Measurements from ENCODE around the gene SLIT3.

Gene SLIT3

GRCh38 chr5:168656633-168657032 lies 644.3 kb downstream of the SLIT3 start:
- TF ChIP-seq CTCF (IDR thresholded peaks at IDR 0.05) = no peak
- Mint-ChIP-seq H3K27ac (peak overlapping the region; percentile 36), H3K36me3 (ENCODE audit: low read depth) (no peaks in the 10 kb centered on the region), H3K4me3 (no peak overlapping the region), H3K4me1 (peaks cover 23% of the 10 kb centered on the region), H3K9me3 (no peaks in the 10 kb centered on the region), H3K27me3 (ENCODE audit: low read depth, poor library complexity) (peaks cover 19% of the 10 kb centered on the region)
- DNase-seq = no peak

GRCh38 chr5:168655316-168655715 lies 645.6 kb downstream of the SLIT3 start:
- no peaks in the 10 kb centered on the region for H3K9me3 Mint-ChIP-seq

DNA sequence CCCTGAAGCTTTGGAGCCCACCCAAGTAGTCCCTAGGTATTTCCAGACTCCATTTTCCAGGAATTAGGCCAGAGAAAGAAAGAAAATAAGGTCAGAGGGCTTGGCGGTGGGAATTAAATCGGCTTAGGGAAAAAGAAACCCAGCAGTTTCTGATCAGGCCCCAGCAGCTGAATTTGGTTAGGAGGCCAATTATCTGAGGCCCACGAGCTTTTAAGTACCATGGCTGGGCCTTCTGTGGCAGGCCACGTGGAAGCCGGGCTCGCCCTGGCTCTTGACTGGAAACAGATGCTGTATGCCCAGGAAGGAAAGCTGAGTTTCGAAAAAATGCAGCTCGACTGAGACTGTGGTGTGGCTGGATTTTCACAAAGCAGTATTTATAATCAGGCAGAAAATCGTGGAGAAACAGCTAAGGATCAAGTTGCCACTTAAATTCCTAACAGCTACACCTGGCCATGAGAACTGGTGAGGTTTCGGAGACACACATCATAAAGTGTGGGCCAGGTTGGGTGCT lies 646.7 kb downstream of the SLIT3 start:
- Mint-ChIP-seq H3K4me3 (no peak overlapping the region), H3K4me1 (peaks cover 23% of the 10 kb centered on the region), H3K9me3 (peaks cover 2% of the 10 kb centered on the region), H3K27ac (no peak overlapping the region), H3K36me3 (ENCODE audit: low read depth) (no peaks in the 10 kb centered on the region), H3K27me3 (ENCODE audit: low read depth, poor library complexity) (peaks cover 24% of the 10 kb centered on the region)
- no peak for TF ChIP-seq CTCF (IDR thresholded peaks at IDR 0.05)
- DNase-seq = no peak

More at GRCh38 chr5:168655316-168655715, 645.6 kb downstream of the SLIT3 start:
- TF ChIP-seq CTCF (IDR thresholded peaks at IDR 0.05) = no peak
- peaks cover 23% of the 10 kb centered on the region for H3K4me1 Mint-ChIP-seq
- no peak for DNase-seq
- H3K27me3 Mint-ChIP-seq (ENCODE audit: low read depth, poor library complexity) = peaks cover 26% of the 10 kb centered on the region
- H3K27ac Mint-ChIP-seq = no peak overlapping the region
- no peaks in the 10 kb centered on the region for H3K36me3 Mint-ChIP-seq (ENCODE audit: low read depth)
- no peak overlapping the region for H3K4me3 Mint-ChIP-seq

GRCh38 chr5:168653626-168654025 lies 647.3 kb downstream of the SLIT3 start:
- H3K27ac Mint-ChIP-seq = no peak overlapping the region
- peaks cover 4% of the 10 kb centered on the region for H3K9me3 Mint-ChIP-seq

GRCh38 chr5:168651648-168652047 lies 649.3 kb downstream of the SLIT3 start:
- H3K27me3 Mint-ChIP-seq (ENCODE audit: low read depth, poor library complexity) = peaks cover 26% of the 10 kb centered on the region
- no peak overlapping the region for H3K4me3 Mint-ChIP-seq
- no peak for TF ChIP-seq CTCF (IDR thresholded peaks at IDR 0.05)
- H3K36me3 Mint-ChIP-seq (ENCODE audit: low read depth) = no peaks in the 10 kb centered on the region
- H3K27ac Mint-ChIP-seq = no peak overlapping the region
- H3K9me3 Mint-ChIP-seq = peaks cover 4% of the 10 kb centered on the region
- no peak for DNase-seq
- H3K4me1 Mint-ChIP-seq = peaks cover 23% of the 10 kb centered on the region

More at GRCh38 chr5:168653626-168654025, 647.3 kb downstream of the SLIT3 start:
- no peak overlapping the region for H3K4me3 Mint-ChIP-seq
- no peak for DNase-seq
- TF ChIP-seq CTCF (IDR thresholded peaks at IDR 0.05) = no peak
- H3K27me3 Mint-ChIP-seq (ENCODE audit: low read depth, poor library complexity) = peaks cover 21% of the 10 kb centered on the region
- H3K36me3 Mint-ChIP-seq (ENCODE audit: low read depth) = no peaks in the 10 kb centered on the region
- H3K4me1 Mint-ChIP-seq = peaks cover 23% of the 10 kb centered on the region

GRCh38 chr5:168649306-168649705 lies 651.6 kb downstream of the SLIT3 start:
- H3K4me1 Mint-ChIP-seq = peaks cover 13% of the 10 kb centered on the region
- H3K4me3 Mint-ChIP-seq = no peak overlapping the region
- H3K36me3 Mint-ChIP-seq (ENCODE audit: low read depth) = peaks cover 9% of the 10 kb centered on the region
- H3K27ac Mint-ChIP-seq = no peak overlapping the region
- no peak for TF ChIP-seq CTCF (IDR thresholded peaks at IDR 0.05)
- DNase-seq = no peak
- peaks cover 17% of the 10 kb centered on the region for H3K9me3 Mint-ChIP-seq
- H3K27me3 Mint-ChIP-seq (ENCODE audit: low read depth, poor library complexity) = peaks cover 29% of the 10 kb centered on the region

All from nephron progenitor cell (in vitro differentiated cells).